Hepatic stellate cell (primary cell): ENCODE results near the gene PPP1R37.

Source experiments
- DNase-seq: peaks from one replicate; pipeline ENCODE4 v3.0.0; 2011; ENCODE audit warnings: low spot score

Gene PPP1R37

GRCh38 chr19:45153339-45154063, 60.5 kb downstream of the PPP1R37 start:
- peak; percentile 58 for DNase-seq

GRCh38 chr19:45154064-45154827, 61.3 kb downstream of the PPP1R37 start:
- DNase-seq: peak; percentile 77

DNA sequence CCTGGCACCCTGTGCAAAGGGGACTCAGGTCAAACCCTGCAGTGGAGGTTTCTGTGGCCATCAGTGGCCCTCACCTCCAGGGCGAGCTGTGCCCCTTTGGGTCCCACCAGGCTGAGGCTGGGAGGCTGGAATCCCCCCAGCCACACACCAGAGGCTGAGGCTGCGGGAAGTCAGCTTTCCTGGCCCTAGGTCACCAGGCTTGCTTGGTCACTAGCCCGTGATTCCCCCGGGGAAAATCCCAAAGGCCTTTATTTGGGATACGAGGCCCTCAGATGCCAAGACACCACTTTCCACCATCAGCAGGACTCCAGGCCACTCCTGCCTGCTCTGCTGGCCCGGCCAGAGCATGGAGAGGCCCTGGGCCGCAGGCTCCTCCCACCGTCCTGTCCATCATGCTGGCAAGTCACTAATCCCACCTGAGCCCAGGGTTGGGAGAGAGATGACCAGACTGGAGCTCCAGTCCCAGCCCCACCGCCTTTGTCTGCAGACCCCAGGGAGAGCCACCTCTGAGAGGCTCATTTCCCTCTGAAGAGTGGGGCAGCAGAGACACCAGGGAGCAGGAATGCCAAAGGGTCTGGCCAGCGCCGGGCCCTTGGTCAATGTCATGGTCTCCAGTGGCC, 63.1 kb downstream of the PPP1R37 start:
- no peak for DNase-seq

DNA sequence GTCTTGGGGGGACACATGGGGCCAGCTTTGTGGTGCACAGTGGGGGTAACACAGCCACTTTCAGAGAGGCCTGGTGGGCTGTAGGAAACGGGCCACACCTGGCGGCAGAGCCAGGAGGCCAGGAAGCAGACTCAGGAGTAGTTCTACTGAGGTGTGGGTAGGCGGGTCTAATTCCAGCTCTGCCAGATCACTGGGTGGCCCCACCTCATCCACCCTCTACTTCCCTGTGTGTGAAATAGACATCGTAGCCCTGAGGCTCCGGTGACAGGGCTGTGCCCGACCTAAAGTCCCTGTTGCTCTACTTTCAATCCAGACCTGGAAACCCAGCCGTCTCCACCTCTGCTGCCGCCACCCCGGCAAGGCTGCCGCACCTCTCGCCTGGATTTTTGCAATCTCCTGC, 63.8 kb downstream of the PPP1R37 start:
- no peak for DNase-seq

DNA sequence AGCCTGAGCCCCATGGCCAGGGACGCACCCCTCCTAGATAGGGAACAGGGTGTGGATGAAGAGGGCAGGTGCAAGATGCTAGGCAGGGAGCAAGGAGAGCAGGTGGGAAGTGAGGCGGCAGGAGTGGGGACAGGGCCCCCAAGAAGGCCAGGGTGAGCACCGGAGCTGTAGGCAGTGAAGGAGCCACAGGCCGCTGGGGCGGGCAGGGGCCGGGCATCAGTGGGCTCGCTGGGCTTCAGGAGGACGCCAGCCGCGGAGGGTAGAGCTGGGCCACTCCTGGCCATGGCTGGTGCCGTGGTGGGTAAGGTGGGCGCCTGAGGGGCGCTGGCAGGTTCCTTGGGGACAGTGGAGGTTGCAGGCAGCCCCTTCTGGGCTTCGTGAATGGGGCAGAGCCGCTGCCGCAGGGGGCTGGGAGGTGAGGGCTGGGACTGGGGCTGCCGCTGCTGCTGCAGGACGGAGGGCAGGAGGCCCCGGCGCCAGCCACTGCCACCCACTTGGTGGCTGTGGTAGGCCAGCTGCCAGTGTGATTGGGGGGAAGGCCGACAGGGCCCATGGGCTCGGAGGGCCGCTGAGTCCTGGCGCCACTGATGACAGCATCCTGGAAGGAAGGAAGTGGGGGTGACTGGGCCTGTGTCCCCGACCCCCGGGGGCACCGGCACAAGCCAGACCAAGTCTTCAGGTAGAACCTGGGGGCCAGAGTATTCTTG, 65.7 kb downstream of the PPP1R37 start:
- no peak for DNase-seq

GRCh38 chr19:45159210-45159970, 66.4 kb downstream of the PPP1R37 start:
- DNase-seq: no peak

GRCh38 chr19:45159971-45160324, 67.0 kb downstream of the PPP1R37 start:
- no peak for DNase-seq

DNA sequence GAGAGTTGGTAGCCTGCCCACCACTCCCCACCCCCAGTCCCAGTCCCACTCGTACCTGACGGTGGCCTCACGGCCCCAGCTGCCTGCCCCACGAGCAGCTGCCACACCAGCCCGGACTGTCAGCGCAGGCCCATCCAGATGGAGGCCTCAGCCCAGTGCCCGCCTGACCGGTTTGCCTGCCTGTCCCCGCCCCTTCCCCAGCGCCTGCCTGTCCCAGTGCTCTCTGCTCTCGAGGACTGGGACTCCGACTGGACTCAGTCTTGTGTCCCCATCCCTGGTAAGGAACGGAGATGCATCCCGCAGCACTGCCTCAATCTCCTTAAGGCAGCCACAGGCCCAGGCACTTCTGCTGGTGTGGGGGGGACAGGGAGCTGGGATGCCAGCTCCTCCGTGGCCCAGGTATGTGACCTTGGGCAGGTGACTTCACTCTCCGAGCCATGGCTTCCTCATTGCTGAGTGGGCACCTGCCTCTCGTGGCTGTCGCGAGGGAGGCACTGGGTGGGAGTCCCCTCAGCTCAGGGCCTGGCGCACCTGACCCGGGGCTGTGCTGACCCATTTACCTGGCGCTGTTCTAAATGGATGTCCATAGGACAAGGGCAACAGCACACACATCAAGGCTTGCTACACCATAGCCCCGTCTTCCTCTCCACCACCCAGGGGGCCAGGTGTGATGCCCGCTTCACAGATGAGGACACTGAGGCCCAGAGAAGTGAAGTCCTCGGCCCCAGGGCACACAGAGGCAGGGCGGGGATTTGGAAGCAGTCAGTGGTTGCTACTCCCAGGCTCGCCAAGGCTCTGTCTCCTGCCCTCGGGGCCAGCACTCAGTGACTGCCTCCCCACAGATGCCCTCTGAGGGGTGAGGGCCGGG, 68.1 kb downstream of the PPP1R37 start, which contains the start of gene NKPD1:
Gene NKPD1, minus strand, starts transcription at position 113 of the 868 bp plus-strand sequence. CDS start 832 bp downstream, outside the sequence.
- no peak for DNase-seq

- DNase-seq: peak; percentile 59
These were observed 69.0 kb downstream of the PPP1R37 start for GRCh38 chr19:45161738-45162607.

- no peak for DNase-seq
These were observed 69.7 kb downstream of the PPP1R37 start for GRCh38 chr19:45162608-45163143.

DNA sequence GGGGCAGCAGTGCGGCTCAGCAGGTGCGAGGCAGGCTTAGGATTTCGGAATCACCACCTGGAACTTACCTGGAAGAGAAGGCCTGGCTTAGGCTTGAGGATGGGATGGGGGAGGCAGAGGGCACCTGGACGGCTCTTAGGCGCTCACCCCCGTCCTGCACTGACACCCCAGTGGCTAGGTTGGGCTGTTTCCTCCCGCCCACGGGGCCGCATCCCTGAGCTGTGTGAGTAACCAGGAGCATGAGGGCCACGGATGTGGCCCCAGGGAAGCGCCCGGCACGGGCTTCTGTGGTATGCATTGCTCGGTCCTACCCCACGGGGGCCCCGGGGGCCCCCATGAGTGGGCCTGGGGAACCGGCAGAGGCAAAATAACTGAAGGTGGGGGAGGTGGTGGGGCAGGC, 70.2 kb downstream of the PPP1R37 start:
- no peak for DNase-seq

DNA sequence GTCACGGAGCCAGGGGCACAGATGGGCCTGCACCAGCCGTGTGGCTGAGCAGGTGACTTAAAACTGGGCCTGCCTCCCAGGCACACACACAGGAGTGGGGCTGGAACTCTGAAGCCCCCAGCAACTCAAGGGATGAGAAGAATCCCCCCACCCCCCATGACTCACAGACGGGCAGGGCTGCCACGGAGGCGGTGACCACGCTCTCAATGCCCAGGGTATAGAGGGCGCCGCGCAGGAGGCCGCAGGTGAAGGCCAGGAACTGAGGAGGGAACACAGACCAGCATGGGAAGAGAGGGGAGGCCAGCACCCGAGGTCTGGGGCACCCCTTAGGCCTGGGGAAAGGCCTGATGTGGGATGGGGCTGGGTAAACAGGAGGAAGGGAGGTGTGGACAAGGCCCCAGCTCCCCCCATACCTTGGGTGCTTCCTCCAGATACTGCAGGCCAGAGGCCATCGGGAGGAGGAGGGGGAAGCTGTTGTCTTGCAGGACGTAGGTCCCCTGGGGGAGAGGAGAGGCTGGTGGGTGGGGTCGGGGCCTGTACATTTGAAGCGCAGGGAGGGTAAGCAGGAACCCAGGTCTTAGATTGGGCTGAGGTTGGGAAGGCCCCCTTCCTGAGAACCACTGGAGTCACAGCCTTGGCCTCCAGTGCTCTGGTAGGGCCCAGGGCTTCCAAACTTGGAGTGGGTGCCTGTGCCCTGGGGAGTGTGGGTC, 70.9 kb downstream of the PPP1R37 start:
- no peak for DNase-seq

DNA sequence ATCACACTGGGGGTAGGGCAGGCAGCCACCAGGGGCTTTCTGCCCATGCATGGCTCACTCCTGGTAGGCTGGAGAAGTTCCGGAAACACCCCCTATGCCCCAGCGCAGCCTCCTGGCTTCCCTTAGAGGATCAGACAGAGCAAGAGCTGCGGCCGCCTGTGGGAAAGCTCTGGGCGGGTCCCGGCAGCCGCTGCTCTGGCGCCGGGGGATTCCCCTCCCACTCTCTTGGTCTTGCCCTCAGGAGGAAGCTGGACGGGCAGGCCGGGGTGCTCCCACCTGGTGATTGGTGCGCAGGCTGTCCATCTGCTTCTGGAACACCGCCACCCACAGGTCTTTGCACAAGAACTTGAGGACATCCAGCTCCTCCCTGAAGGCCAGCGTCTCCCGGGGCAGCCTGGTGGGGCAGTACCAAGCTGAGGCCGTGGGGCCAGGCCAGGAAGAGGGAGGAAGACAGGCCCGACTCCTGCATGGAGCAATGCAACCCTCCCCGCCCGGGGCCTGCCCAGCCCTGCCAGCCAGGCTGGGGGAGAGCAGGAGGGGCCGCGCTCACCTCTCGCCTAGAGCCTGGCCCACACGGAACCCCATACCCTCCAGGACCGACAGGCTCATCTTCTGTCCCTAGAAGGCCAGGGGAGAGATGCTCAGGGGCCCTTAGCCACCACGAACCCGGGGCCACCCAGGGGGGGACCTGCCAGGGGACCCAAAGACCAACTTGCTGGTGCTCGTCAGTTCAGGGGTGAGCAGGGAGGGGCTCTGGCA, 71.8 kb downstream of the PPP1R37 start:
- DNase-seq: no peak

DNA sequence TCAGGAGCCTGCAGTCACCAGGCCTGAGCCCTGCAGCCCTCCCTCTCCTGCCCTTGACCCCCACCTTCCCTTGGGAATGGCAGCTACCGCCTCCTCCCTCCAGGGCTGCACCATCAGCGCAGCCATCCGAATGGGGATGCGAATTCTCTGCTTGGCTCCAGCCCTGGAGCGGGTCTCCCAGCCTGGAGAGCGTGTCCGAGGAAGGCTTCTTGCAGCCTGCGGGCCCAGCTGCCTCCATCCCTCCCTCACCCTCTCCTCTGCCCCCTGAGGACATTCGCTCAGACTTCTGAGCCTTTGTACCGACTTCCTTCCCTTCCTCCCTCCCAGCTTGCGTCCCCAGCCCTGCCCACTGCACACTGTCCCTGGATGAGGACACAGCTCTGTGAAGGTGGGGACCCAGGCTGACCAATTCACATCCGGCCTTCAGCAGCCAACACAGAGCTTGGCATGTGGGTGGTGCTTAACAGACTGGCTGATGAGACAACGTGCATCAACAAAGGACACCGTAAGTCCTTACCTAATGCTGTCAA, 73.8 kb downstream of the PPP1R37 start:
- no peak for DNase-seq

GRCh38 chr19:45168767-45169351, 75.9 kb downstream of the PPP1R37 start:
- no peak for DNase-seq

DNA sequence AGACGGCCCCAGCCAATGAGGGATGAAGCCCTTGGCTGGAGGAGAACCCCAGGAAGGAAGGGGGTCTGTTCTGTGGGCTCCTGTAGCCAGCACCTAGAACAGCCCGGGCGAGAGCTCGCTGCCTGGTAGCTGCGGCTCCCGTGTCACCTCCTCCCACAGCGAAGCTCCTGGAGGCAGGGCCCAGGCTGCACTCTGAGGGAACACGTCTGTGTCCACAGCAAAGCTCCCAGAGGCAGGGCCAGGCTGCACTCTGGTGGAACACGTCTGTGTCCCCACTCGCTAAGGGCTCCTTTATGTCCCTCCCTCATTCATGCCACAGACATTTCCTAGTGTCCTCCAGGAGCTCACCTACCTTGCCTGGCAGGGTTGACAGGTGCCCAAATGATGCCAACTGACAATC, 76.6 kb downstream of the PPP1R37 start:
- no peak for DNase-seq
